HepG2 (cell line): ENCODE measurements around the gene CENPO. TPM values are rescaled to one million over a fixed set of nuclear protein-coding genes. Genes with fewer than 3 reads are reported as not detected.

Experiments
- ARHGAP35 ChIP-seq: sonication (generic); formaldehyde crosslinking; IDR thresholded peaks from 2 replicates; pipeline ENCODE4 v1.9.0; 2022; ENCODE audit warnings: mild to moderate bottlenecking, inconsistent platforms, moderate library complexity, missing genetic modification reagents, borderline replicate concordance
- BHLHE40 ChIP-seq: IDR thresholded peaks from 2 replicates; pipeline ENCODE4 v1.6.1; 2011; ENCODE audit warnings: low read length, improper control_type of control experiment
- CBFB ChIP-seq: sonication (generic); formaldehyde crosslinking; IDR thresholded peaks from 2 replicates; pipeline ENCODE4 v1.4.0; 2020; ENCODE audit warnings: missing genetic modification reagents
- CHCHD3 ChIP-seq: sonication (generic); formaldehyde crosslinking; IDR thresholded peaks from 2 replicates; pipeline ENCODE4 v1.8.0; 2022; ENCODE audit warnings: mild to moderate bottlenecking, missing genetic modification reagents, moderate library complexity
- DRAP1 ChIP-seq: IDR thresholded peaks from 2 replicates; pipeline ENCODE4 v1.6.1; 2016; ENCODE audit warnings: missing genetic modification reagents, missing compliant biosample characterization
- FOXA3 ChIP-seq: IDR thresholded peaks from 2 replicates; pipeline ENCODE4 v1.6.1; 2016; ENCODE audit warnings: missing genetic modification reagents, missing compliant biosample characterization
- FOXJ3 ChIP-seq: sonication (generic); formaldehyde crosslinking; IDR thresholded peaks from 2 replicates; pipeline ENCODE4 v1.4.0; 2020; ENCODE audit warnings: missing genetic modification reagents, mild to moderate bottlenecking, borderline replicate concordance
- IRX3 ChIP-seq: sonication (generic); formaldehyde crosslinking; IDR thresholded peaks from 2 replicates; pipeline ENCODE4 v1.8.1; 2023; ENCODE audit warnings: mild to moderate bottlenecking, low read depth, missing genetic modification reagents, borderline replicate concordance
- ISL2 ChIP-seq: sonication (generic); formaldehyde crosslinking; IDR thresholded peaks from 2 replicates; pipeline ENCODE4 v1.5.0; 2020; ENCODE audit warnings: missing genetic modification reagents
- KDM5B ChIP-seq: sonication (generic); formaldehyde crosslinking; IDR thresholded peaks from 2 replicates; pipeline ENCODE4 v1.4.0; 2020; ENCODE audit warnings: missing genetic modification reagents, mild to moderate bottlenecking, borderline replicate concordance
- NFE2 ChIP-seq: sonication (generic); formaldehyde crosslinking; IDR thresholded peaks from 2 replicates; pipeline ENCODE4 v1.4.0; 2020; ENCODE audit warnings: missing genetic modification reagents
- NR1H2 ChIP-seq: sonication (generic); formaldehyde crosslinking; IDR thresholded peaks from 2 replicates; pipeline ENCODE4 v1.8.1; 2022; ENCODE audit warnings: low read depth, missing genetic modification reagents, borderline replicate concordance
- POLR2A ChIP-seq, 2 experiments: IDR thresholded peaks; 2 replicates each; pipeline ENCODE4 v1.6.1; 2011; ENCODE audit warnings: low read depth in 2 of 2, low read length in 2 of 2, mild to moderate bottlenecking in 1 of 2, moderate library complexity in 1 of 2; ENCODE audit not compliant: insufficient read depth in 1 of 2
- THAP11 ChIP-seq: IDR thresholded peaks from 2 replicates; pipeline ENCODE4 v1.6.1; 2016; ENCODE audit warnings: missing biosample characterization, missing genetic modification reagents
- ZFX ChIP-seq: sonication (generic); formaldehyde crosslinking; IDR thresholded peaks from 2 replicates; pipeline ENCODE4 v1.4.0; 2020; ENCODE audit warnings: mild to moderate bottlenecking, low read depth, missing genetic modification reagents, moderate library complexity
- ZHX1 ChIP-seq: sonication (generic); formaldehyde crosslinking; IDR thresholded peaks from 2 replicates; pipeline ENCODE4 v1.8.1; 2022; ENCODE audit warnings: low read depth, mild to moderate bottlenecking, missing genetic modification reagents
- ZNF10 ChIP-seq: sonication (generic); formaldehyde crosslinking; IDR thresholded peaks from 2 replicates; pipeline ENCODE4 v1.4.0; 2020; ENCODE audit warnings: mild to moderate bottlenecking, low read depth, missing genetic modification reagents, borderline replicate concordance
- ZNF260 ChIP-seq: sonication (generic); formaldehyde crosslinking; IDR thresholded peaks from 2 replicates; pipeline ENCODE4 v1.4.0; 2020; ENCODE audit warnings: missing genetic modification reagents, low read depth, mild to moderate bottlenecking, borderline replicate concordance
- ZNF597 ChIP-seq: sonication (generic); formaldehyde crosslinking; IDR thresholded peaks from 2 replicates; pipeline ENCODE4 v1.5.0; 2020; ENCODE audit warnings: missing genetic modification reagents
- polyA plus RNA-seq, 8 experiments: library from polyadenylated mRNA; depleted of rRNA in 3 of 8; stranded (reverse) in 7 of 8; unstranded in 1 of 8; fragments of >200 nt; fragmentation: Illumina TruSeq in 4 of 8; extraction: Trizol in 4 of 8; gene quantifications; 2 replicates each; pipeline versions ENCODE4 v1.2.1 to v1.2.3, GENCODE V29; 2011 to 2016; ENCODE audit warnings: low read depth in 4 of 8, missing spikeins in 1 of 8, mixed read lengths in 1 of 8; ENCODE audit not compliant: insufficient read depth in 1 of 8
- total RNA-seq, 5 experiments: library from RNA; depleted of rRNA; stranded (reverse); fragments of >200 nt; fragmentation: Illumina TruSeq; extraction: Trizol; gene quantifications; 2 replicates each; pipeline ENCODE4 v1.2.3, GENCODE V29; 2016; ENCODE audit warnings: low read depth in 1 of 5
- TF ChIP-seq, protein P1 (sequence below): sonication (generic); formaldehyde crosslinking; IDR thresholded peaks from 2 replicates; pipeline ENCODE4 v1.5.1; 2020; ENCODE audit warnings: mild to moderate bottlenecking, moderate library complexity, missing genetic modification reagents

The CENPO gene
- total and polyA plus RNA-seq, 2 of the 13 experiments (the other 11 are each of a cell fraction or from before 2014, with no cell fraction given), result 19.7 to 35.5 TPM

DNA sequence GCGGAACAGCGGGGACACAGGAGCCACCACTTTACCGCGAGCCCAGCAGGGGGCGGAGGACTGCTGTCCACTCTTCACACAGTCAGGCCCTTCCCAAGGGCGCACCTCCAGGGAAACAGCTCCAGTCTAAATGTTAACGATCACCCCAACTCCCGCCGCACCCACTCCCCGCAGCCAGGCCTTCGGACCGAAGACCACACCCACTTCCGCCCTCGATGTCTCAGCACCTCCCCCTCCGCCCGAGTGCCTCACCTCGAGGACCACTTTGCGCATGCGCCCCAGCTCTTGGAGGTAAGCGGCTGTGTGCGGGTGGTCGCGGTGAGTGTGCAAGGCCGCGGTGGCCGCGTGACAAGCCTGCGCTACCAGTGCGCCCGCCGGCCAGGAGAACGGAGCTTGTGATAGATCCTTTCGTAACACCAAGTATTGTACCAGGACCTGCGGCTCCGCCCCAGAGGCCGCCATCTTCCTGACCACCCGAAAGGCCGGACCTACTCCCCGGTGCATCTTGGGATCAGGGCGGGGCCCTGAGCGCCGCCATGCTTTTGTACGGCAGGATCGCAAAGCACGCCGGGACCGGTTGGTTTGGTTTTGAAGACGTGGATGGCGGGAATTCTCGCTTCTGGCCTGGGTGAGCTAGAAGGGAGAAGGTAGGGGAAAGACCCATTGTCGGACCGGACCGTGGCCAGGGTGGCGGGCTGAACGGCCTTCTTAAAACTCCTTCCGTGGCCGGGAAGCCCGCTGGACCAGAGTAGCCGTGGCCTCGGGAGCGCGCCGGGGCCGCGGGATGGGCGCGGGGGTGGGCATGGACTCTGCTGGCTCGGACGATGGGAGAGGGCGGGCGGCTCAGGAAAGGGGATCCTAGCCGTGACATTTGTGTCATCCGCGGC is at the start of gene CENPO, which contains the start of gene PTRHD1 (continued):
- TF ChIP-seq, protein P1, sequence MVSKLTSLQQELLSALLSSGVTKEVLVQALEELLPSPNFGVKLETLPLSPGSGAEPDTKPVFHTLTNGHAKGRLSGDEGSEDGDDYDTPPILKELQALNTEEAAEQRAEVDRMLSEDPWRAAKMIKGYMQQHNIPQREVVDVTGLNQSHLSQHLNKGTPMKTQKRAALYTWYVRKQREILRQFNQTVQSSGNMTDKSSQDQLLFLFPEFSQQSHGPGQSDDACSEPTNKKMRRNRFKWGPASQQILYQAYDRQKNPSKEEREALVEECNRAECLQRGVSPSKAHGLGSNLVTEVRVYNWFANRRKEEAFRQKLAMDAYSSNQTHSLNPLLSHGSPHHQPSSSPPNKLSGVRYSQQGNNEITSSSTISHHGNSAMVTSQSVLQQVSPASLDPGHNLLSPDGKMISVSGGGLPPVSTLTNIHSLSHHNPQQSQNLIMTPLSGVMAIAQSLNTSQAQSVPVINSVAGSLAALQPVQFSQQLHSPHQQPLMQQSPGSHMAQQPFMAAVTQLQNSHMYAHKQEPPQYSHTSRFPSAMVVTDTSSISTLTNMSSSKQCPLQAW (CRISPR knock-in tag), result peak; percentile 92
- TF ChIP-seq POLR2A (IDR thresholded peaks at IDR 0.05; ENCODE audit: insufficient read depth in 1 of 2, low read depth in 2 of 2, low read length in 2 of 2) (peak; percentile 72 to 96), BHLHE40 (no peak), ZFX (peak; percentile 96), KDM5B (CRISPR knock-in tag) (peak; percentile 95), ARHGAP35 (CRISPR knock-in tag) (peak; percentile 95), NR1H2 (CRISPR knock-in tag) (no peak), ZHX1 (CRISPR knock-in tag) (peak; percentile 94; the same call in 1 of the 2 replicates), FOXA3 (CRISPR knock-in tag) (peak; percentile 5; the same call in 1 of the 2 replicates), ZNF10 (CRISPR knock-in tag) (no peak), CHCHD3 (CRISPR knock-in tag) (peak; percentile 51; the same call in 1 of the 2 replicates), FOXJ3 (CRISPR knock-in tag) (peak; percentile 75), DRAP1 (CRISPR knock-in tag) (peak; percentile 91), THAP11 (CRISPR knock-in tag) (peak; percentile 92), ISL2 (CRISPR knock-in tag) (peak; percentile 47), CBFB (peak; percentile 88), IRX3 (CRISPR knock-in tag) (peak; percentile 43; the same call in 1 of the 2 replicates), ZNF260 (no peak), NFE2 (CRISPR knock-in tag) (no peak; the same call in 1 of the 2 replicates), ZNF597 (CRISPR knock-in tag) (no peak)
